ENCODE data around the gene PIBF1.

- TF ChIP-seq CTCF (IDR thresholded peaks at IDR 0.05) (no peak), POLR2A (IDR thresholded peaks at IDR 0.05) (no peak)
Measured at GRCh38 chr13:72986197-72986596, 204.3 kb downstream of the PIBF1 start.

All from adrenal gland (tissue), 5 donors.